PC-9 (cell line): ENCODE results near the gene PRRG2.

ENCODE experiments used
- CTCF ChIP-seq: fragments of 200-600 bp; sonication (generic); conservative IDR thresholded peaks from 2 replicates; pipeline ENCODE4 v1.6.1; 2017; ENCODE audit warnings: mixed run types, antibody characterized with exemption, mild to moderate bottlenecking, moderate library complexity
- EZH2 ChIP-seq: fragments of 200-600 bp; sonication (generic); IDR thresholded peaks from 2 replicates; pipeline ENCODE4 v1.8.0; 2017; ENCODE audit warnings: antibody characterized with exemption, low read depth

DNA sequence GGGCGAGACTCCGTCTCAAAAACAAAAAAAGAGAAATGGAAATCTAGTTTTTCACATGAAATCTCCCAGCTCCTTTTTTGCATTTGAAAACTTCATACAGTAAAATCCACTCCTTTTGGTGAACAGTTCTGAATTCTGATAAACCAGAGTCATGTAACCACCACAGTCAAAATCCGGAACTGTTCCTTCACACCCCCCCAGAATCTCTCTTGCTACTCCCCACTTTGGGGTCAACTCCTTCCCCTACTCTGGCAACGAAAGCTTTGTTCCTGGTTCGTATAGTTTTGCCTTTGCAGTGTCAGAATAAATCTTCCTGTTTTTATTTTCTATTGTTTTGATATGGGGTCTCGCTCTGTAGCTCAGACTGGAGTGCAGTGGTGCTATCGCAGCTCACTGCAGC, 29.6 kb upstream of the PRRG2 start:
- TF ChIP-seq CTCF (no peak), EZH2 (no peak)
